Cortex of kidney (tissue), 1 donor: ENCODE data around the gene HGF.
"Not testable (repeated sequence)": the region's sequence is repeated elsewhere in the genome, so short reads cannot be mapped to it uniquely, and the experiment has no call there.

Experiments used
- DNase-seq: peaks from one replicate; lab custom pipeline; 2025; lab: John Stamatoyannopoulos, UW

HGF gene

DNA sequence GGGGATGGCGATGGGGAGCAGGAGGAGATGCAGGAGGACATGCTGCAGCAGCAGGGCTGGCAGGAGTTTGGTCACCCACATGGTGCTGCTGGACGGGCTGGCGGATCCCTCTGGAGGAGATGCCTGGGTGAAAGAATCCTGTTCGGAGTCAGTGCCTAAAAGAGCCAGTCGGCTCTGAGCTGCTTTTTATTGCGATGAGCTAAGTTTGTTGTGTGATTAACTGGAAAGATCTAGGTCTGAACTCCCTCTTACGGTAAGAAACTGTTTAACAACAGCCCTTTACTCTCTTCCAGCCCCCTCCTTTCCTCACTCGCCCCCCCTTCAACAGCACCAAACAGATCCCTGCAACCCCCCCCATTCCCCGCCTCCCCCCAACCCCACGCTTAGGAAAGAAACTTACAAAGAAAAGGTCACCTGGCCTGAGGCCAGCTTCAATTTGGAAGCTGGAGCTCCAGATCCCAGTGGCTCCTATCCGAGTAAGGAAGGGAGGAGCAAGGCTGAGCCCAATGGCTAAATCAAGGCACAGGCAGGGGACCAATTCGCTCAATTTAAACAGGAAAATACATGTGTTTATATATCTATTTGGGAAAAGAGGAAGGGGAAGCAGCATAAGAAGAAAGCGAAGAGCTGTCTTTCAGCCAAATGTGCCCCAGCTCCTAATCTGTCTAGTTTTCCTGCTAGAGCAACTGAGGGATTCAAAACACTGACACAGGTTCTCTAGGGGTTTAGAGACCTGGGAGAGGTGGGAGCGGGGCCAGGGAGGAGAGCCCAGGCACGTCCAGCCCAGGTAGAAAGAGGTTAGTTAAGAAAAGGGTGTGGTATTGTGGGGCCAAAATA, at the start of gene HGF:
Gene HGF, minus strand, starts transcription at position 157 of the 837 bp plus-strand sequence. Its CDS starts 76 bp downstream, at position 81.
- no peak for DNase-seq

DNA sequence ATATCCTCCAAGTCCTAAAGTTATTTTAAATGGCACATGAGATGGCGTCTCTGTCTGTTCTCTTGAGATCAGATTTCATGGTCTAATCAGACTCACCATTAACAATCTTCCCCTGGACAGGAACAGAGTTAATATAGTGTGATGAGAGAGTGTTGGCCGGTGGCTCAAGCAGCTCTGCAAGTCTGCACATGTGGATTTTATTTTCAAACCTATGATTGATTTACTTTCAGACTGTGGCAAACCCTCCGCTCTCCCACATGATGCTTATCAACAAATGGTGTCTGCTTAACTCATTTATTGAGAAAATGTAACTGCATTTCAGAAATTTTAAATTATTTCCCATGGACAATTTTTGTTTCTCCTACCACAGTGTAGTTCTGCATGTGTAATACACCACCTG, 46.5 kb upstream of the HGF start:
- DNase-seq: no peak

DNA sequence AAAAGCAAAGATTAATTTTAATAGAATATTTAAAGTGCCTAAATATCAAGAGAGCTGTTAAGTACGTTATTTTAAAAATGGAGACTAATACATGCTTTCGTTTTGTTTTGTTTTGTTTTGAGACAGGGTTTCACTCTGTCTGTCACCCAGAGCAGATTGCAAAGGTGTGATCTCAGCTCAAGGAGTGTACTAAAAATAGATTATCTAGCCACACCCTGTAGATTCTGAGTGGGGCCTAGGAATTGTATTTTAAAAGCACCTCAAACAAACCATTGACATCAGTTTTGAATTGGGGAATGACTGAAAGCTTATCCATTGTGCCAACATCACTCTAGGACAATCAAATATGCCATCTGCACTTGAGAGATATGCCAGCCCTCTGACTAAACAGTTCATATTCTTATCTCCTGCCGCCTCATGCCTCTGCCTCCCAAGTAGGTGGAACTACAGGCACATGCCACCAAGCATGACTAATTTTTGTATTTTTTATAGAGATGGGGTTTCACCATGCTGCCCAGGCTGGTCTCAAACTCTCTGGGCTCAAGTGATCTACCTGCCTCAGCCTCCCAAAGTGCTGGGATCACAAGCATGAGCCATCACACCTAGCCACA, 43.1 kb upstream of the HGF start:
- DNase-seq: not testable (repeated sequence)

DNA sequence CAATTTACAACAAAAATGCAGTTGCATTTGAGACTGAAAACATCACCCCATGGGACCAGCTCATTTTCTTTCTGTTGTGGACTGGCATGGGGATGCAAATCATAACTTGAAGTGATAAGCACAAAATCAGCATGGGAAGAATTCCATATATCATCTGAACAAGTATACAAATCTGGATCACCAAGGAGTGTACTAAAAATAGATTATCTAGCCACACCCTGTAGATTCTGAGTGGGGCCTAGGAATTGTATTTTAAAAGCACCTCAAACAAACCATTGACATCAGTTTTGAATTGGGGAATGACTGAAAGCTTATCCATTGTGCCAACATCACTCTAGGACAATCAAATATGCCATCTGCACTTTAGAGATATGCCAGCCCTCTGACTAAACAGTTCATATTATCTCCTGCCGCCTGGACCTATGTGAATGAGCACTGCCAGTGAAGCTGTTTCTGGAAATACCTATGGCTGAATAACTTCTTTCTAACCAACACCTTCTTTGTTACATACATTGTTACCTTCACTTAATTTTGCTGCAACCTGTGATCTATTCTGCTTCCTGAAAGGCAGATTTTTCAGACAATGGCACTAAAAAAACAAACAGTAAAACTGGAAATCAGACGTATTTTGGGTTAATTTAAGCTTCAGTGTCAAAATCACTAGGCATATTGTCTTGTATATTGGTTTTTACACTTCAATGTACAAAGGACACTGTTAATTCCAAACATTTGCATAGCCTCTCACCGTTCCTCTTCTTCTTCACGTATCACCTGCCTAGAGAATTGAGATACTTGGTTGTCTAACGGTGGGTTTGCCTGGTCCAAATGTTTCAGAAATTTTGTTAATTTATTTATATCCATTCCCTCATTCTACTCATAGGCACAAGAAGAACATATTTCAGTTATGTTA, 42.4 kb upstream of the HGF start:
- DNase-seq: no peak

DNA sequence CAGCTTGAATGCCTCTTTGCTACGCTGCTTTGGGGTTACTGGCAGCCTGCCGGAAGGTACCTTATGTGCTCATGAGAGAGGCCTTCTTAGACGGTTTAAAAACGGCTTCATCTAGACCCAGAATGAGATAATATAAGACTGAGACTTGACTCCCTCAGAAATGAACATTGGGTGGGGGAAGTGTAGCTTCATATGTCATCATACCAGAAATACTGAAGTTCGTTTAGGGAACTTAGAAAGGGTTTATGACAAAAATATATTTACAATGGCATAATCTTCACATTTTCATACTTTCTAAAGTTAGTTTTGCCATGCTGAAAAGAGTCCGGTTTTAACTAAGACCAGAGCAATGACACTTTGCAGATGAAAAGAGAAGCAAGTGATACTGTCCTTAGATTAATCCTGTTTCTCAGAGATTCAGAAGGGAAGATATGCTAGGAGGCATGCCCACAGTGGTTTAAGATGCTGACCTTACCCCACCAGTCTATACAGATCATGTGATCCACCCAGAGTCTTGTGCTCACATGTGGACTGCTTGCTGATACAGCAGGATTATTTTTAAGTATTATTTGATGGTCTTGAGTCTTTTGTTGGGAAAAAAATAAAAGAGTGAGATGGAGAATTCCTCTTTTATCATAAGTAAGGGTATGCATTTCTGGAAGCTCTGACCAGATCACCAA, 40.8 kb upstream of the HGF start:
- DNase-seq: no peak

DNA sequence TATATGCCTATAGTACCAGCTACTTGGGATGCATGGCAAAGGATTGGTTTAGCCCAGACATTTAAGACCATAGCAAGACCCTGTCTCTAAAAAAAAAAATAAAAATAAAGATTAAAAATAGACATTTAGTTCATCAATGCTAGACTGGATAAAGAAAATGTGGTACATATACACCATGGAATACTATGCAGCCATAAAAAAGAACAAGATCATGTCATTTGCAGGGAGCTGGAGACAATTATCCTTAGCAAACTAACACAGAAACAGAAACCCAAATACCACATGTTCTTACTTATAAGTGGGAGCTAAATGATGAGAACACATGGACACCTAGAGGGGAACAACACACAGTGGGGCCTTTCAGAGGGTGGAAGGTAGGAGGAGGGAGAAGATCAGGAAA, 38.5 kb upstream of the HGF start:
- DNase-seq: not testable (repeated sequence)

DNA sequence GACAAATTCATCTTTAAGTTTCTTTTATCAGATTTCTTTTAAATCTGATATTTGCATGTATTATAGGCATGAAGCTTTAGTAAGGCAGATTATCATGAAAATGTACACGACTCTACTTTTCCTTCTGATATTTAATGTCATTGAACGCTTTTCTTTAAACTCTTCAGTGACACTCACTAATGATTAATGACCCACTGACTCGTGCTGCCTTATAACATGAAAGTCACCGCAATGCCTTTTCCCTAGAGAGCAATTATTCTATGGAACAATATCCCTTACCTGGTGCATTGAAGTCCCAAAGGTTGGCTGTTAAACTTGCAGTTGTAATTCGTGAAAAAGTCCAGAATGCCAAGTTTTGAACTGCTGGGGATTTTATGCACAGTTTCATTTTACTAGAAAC, 33.4 kb upstream of the HGF start:
- no peak for DNase-seq

DNA sequence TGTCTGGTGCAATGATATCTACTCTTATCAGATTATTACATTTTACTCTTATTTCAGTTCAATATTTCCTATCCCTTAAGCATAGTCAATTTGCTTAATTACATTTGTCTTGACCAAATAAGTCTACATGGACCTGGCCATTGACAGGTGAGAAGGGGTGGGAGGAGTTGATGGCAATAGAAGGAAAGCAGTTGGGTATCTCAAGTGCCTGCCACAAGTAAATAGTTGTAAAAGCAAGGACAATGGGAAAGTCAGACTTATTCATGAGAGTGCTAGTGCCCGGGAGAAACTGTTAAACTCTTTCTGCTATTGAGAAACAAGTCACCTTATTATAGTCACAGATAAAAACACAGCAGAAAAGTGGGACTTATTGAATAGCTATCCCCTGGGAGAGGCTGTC, 32.4 kb upstream of the HGF start:
- DNase-seq: no peak

DNA sequence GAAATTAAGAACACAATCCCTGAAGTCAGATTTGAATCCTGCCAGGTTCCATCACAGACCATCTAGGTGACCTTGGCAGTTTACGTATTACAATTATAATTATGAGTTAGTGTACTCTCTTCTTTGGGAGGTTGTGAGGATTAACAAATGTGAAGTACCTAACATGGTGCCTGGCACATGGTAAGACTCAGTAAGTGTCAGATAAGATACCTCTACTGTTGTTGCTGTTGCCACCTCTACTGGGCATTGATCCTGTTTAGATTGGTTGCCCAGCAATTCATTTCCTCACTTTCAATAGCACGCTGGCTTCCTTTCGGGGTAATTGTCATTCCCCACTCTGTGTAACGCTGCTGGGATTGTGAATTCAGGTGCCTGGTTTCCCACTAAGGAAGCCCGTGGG, 31.7 kb upstream of the HGF start:
- no peak for DNase-seq

DNA sequence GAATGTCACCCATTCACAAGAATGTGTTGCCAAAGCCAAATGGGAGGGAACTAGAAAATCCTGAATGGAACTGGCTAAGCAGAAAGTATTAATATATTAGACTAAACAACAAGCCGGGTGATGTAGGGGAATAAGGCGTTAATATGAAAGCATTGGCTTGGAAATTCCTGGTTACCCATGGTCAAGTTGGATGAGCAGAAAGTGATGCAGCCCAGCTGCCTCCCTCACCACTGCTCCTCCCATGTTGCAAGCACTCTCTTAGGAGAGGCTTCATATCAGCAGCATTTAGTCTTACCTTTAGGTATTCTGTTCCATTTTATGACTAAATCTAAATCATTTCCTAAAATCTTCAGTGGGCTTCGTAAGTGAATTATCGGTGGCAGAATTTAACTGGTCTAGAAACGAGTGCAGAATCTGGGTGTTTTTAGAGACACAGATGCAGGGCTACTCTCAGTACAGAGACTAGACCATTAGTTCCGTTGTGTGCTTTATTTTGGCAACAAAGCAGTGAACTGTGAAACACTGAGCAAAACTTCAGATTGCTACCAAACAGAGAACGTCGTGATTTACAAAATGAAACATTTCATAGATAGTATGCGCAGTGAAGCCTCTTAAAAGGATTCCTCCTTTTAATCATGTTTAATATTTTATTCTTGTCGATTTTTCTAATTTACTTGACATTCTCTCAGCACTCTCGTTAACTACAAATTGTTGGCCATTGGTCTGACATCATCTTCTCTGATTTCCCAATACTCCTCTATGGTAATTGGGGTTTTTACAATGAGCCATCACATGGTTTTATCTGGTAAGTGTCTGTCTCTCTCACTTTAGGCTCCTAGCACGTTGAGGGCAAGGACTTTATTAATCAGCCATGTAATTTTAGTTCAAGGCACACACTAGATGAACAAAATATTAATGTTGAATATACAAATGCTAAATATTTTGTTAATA, 22.0 kb upstream of the HGF start:
- no peak for DNase-seq

DNA sequence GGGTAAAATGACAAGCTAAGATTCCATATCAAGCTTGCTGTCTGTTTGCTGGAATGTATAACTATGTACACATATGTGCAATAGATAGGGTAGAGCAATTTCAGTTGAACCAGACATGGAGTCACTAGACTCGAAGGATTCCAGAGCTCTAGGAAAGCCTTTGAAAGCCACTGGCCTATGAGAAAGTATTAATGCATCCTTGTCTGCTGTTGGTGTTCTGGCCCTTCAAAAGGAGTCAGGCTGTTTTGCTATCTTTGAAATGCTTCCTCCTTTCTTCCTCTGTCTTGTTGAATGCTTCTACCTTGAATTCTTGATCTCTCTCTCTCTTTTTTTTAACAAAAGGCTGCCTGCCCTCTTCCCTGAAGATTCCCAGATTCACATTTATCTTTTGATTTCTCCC, 20.8 kb upstream of the HGF start:
- DNase-seq: no peak

DNA sequence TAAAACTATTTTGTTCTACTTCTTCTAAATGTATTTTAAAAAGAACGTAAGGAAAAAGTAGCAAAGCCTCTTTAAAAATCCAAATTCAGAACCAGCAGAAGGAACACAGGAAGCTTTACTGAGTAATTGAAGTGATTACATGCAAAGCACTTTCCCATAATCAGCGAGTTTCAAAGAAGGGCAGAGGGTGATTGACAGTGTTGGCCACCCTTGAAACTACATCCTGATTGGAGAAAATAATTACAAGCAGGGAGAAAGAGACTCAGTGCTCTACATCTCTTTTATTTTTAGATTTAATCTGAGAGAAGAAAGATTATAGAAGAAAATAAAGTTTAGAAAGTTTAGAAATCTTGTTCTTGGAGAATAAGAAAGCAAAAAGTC, 20.3 kb upstream of the HGF start:
- no peak for DNase-seq

DNA sequence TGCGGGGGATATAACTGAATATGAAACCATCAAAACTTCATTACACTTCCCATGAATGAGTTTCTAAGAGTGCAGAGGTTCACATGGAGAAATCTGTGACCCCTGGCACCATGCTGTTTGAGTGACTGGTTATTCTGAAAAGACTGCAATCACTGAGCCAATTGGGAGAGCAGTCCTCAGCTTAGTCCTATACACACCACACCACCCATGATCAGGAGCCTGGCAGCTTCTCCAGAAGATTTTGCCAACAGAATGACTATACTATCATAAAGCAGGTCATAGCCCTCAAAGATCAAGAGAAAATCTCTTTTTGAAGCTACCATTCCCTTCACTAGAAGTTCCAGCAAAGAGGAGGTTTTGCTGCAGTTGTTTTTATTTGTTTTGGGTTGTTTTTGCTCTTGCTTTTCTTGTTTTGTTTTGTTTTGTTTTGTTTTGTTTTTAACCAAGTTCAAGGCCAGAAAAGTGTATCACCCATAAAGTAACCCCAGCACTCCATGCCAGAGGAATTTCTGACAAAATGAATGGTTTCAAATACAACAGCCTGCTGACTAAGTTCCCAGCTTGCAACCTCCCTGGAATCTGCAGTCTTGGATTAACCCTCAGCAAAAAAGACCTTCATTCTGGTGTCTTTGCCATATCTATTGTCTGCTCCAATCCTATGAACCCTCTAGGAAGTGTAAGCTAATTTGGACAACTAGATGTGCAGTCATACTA, 19.7 kb upstream of the HGF start:
- DNase-seq: no peak

DNA sequence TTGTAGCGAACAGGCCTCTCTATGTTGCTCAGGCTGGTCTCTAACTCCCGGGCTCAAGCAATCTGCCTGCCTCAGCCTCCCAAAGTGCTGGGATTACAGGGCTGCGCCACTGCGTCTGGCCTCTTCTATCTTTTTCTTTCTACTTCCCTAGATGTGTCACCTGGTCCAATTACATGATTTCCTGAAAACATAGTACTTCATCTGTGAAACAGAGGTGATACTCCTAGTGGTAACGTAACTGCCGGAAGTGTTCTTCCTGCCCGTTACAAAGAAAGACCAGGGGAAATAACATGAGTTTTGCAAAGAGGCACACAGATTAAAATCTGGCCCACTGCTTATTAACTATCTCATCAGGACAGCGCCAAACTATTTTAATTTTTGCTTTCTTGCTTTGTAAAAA, 18.4 kb upstream of the HGF start:
- no peak for DNase-seq

DNA sequence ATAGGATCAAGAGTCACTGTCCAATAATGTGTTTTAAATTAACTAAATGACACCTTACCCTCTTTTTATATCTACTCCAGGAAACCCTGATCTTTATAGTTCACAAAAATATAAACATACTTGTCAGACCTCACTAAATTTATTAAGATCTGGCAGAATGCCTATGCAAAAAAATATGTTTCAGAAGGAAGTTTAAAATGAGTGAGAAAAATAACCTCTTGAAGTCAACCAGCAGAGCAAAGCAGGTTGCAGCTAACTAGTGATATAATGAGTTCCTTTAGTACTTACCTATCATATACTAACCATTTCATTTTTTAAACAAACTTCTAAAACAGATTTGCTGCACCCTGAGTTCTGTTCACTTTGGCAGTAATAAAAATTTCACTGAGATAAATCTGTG, 14.0 kb upstream of the HGF start:
- no peak for DNase-seq

DNA sequence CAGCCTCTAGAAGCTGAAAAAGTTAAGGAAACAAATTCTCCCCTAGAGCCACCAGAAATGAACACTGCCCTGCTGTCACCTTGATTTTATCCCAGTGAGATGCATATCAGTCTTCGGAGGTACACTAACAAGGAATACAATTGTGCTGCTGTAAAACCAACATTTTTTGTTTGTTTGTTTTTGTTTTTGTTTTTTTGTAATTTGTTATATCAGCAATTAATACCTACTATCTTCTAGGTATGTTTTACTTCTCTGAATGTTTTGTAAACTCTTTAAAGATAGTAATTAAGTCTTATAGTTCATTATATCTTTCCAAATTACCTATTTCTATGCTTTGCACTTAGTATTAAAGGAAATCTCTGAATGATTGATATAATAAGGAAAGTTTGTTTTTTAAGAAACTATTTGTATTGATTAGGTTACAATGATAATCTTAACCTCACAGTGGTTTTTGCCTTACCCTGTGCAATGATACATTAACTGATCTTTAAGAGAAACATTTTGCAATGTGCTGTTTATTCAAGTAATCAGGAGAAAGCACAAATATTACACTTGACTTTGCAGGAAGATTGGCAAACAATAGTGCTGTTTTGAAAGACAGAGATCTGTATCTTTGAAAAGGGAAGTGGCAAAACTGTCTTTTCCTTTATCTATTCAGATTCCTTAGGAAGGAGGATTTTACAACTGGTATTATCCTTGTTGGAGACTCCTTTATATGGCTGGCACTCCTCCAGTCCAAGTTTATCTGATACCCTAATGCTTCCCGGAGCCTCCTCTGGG, 11.3 kb upstream of the HGF start:
- DNase-seq: no peak

DNA sequence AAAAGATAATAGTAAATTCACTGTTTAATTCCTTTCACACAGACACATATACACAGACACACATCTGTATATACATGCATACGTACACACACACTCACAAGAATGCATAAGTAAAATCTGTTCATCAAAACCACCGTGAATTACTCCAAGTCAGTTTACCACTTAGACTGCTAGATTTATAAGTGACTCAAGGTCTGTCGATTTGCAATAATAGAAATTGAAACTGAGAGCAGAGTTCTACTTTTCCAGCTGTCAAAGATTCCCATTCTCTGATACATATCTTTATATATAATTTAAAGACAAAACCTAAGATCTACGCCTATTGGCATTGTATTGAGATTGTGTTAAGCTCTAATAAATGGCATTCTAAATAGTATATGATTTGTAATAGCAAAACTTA, 9.9 kb upstream of the HGF start:
- no peak for DNase-seq

DNA sequence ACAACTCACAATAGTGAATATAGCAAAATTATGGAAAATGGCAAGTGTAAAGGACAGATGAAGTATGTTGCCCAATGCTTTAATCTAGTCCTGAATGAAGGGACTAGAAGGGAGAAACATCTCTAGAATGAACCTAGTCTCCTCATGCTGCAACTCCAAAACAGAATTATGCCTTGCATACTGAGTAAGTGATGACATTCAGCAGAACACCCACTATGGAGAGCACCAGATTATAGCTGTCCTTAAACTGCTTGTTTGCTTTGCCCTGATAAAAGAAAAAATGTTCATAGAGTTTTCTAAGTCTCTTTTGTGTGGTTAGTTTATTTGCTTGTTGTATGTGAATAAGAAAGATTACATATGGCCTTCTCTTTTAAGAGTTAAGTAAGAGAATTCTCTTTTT, 7.8 kb upstream of the HGF start:
- no peak for DNase-seq

DNA sequence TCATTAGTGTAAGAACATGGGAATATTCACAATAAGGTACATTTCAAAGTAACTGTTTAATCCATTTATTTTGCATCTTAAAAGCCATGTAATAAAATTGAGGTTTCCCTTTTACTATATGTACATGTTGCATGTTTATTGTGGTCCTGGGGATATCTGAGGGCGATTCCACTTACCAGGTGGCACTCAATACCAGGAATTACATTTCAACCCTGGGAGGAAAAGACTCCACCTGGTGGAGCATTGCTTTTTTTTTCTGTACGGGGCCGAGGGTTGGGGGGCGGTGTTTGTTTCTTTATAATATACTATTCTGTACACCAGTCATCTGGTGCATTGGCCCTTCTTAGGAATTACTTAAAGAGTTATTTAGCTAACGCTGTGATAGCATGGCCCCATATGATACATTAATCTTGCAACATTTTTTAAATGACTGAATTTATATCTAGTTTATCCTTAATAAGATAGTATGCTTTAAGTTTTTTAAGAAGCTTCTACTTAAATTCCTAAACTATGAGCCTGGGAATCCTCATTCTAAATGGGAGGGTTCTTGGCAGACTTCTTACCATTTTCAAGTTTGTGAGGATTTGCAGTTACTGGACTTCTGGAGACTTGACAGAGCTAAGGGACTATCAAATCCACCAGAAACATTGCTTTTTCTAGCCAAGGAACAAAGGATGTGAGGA, 7.2 kb upstream of the HGF start:
- no peak for DNase-seq
